CD4-positive, alpha-beta memory T cell (primary cell): ENCODE results near the gene PSPN. TPM values are rescaled to one million over a fixed set of nuclear protein-coding genes. Genes with fewer than 3 reads are reported as not detected.
A peak's percentile ranks its signal among the peaks of the same experiment; 100 is the strongest.

ENCODE experiments used
- CTCF ChIA-PET: fragments of 350-600 bp; sonication (Branson Sonifier 250); formaldehyde crosslinking; loops from one replicate; lab custom pipeline; 2021; ENCODE audit warnings: inconsistent platforms; ENCODE audit not compliant: partially characterized antibody; lab: Charles Lee
- POLR2A ChIA-PET: fragments of 350-600 bp; sonication (Branson Sonifier 250); formaldehyde crosslinking; loops from one replicate; lab custom pipeline; 2021; ENCODE audit not compliant: partially characterized antibody; lab: Charles Lee
- DNase-seq, 5 donors: peaks; one replicate each; pipeline versions ENCODE4 v3.0.0 to v3.0.0-alpha.2; 2020 to 2022; ENCODE audit warnings: mixed read lengths in 1 of 5
- H3K27ac ChIP-seq: one replicate; pipeline ENCODE4 v1.7.0; 2013; ENCODE audit warnings: low read depth, low read length
- H3K27me3 ChIP-seq: 2 replicates; pipeline ENCODE4 v1.7.0; 2013; ENCODE audit warnings: mild to moderate bottlenecking, low read length, moderate library complexity; ENCODE audit not compliant: insufficient read depth
- H3K36me3 ChIP-seq: 2 replicates; pipeline ENCODE4 v1.7.0; 2013; ENCODE audit warnings: mild to moderate bottlenecking, low read length, moderate library complexity; ENCODE audit not compliant: insufficient read depth
- H3K4me1 ChIP-seq: 2 replicates; pipeline ENCODE4 v1.7.0; 2013; ENCODE audit warnings: mild to moderate bottlenecking, low read length, moderate library complexity; ENCODE audit not compliant: insufficient read depth
- H3K4me3 ChIP-seq, 2 donors: one replicate each; pipeline ENCODE4 v1.7.0; 2013; ENCODE audit warnings: low read length in 2 of 2, mild to moderate bottlenecking in 1 of 2
- H3K9me3 ChIP-seq, 2 donors: one replicate each; pipeline ENCODE4 v1.7.0; 2013; ENCODE audit warnings: low read length in 2 of 2, control low read depth in 1 of 2; ENCODE audit not compliant: control insufficient read depth in 1 of 2
- H3K27ac Mint-ChIP-seq, 7 donors: one replicate each; pipeline ENCODE4 v1.8.0; 2020 to 2021; ENCODE audit warnings: mixed read lengths in 7 of 7, mild to moderate bottlenecking in 6 of 7, inconsistent platforms in 3 of 7, moderate library complexity in 3 of 7
- H3K27me3 Mint-ChIP-seq, 2 donors: one replicate each; pipeline ENCODE4 v1.8.0; 2020 to 2021; ENCODE audit warnings: mixed read lengths in 2 of 2
- H3K36me3 Mint-ChIP-seq, 2 donors: one replicate each; pipeline ENCODE4 v1.8.0; 2020 to 2021; ENCODE audit warnings: mixed read lengths in 2 of 2, inconsistent platforms in 1 of 2, mild to moderate bottlenecking in 1 of 2
- H3K4me1 Mint-ChIP-seq, 4 donors: one replicate each; pipeline ENCODE4 v1.8.0; 2020 to 2021; ENCODE audit warnings: mixed read lengths in 4 of 4, mild to moderate bottlenecking in 1 of 4
- H3K4me3 Mint-ChIP-seq, 8 donors: one replicate each; pipeline ENCODE4 v1.8.0; 2020 to 2021; ENCODE audit warnings: mixed read lengths in 8 of 8, mild to moderate bottlenecking in 7 of 8, moderate library complexity in 6 of 8, inconsistent platforms in 3 of 8
- H3K9me3 Mint-ChIP-seq, 8 donors: one replicate each; pipeline ENCODE4 v1.8.0; 2020 to 2021; ENCODE audit warnings: mixed read lengths in 8 of 8, mild to moderate bottlenecking in 5 of 8, inconsistent platforms in 3 of 8, moderate library complexity in 1 of 8
- intact Hi-C: fragments of 100-400 bp; cut with micrococcal nuclease; formaldehyde crosslinking; loops from one replicate; pipeline ENCODE4 v1.15.1; 2023
- polyA plus RNA-seq, 2 donors: library from polyadenylated mRNA; unstranded; fragments of 300-500 nt; fragmentation: Illumina TruSeq; gene quantifications; one replicate each; pipeline ENCODE4 v1.2.3, GENCODE V29; 2021
- total RNA-seq, 2 experiments: library from RNA; stranded (reverse); gene quantifications; one replicate each; pipeline ENCODE4 v1.2.3, GENCODE V29; 2021

Gene PSPN, protein sequence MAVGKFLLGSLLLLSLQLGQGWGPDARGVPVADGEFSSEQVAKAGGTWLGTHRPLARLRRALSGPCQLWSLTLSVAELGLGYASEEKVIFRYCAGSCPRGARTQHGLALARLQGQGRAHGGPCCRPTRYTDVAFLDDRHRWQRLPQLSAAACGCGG
- 1 to 10 TPM; 4.6 to 5.2 TPM for total RNA-seq
- polyA plus RNA-seq: under 1 TPM; 0.38 to 0.61 TPM

DNA sequence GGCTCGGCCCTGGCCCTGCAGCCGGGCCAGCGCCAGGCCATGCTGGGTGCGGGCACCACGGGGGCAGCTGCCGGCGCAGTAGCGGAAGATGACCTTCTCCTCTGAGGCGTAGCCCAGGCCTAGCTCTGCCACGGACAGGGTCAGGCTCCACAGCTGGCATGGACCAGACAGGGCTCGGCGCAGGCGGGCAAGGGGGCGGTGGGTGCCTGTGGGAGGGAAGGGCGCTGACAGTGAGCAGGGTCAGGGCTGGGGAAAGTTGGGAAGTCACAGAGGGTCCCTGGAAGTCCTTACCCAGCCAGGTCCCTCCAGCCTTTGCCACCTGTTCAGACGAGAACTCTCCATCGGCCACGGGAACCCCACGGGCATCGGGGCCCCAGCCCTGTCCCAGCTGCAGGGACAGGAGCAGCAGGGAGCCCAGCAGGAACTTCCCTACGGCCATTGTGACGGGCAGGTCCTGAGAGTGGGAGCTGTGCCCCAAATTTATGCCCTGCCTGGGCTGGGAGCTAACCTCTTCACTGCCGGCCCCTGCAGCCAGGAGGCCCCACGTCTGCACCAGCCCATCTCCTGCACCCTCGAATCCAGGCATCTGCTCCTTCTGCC is at the start of gene PSPN:
TSS of gene PSPN (minus strand) at position 523 of the 600 bp plus-strand sequence. CDS start at position 439, 84 bp downstream.
- no peak within 1 kb of the TSS for H3K4me3 ChIP-seq
- peak within 1 kb of the TSS in 3 of 8 donors; percentile 15 to 23 (median 20) for H3K4me3 Mint-ChIP-seq
- no peaks in the 10 kb centered on the region for H3K27me3 Mint-ChIP-seq
- H3K4me1 ChIP-seq: peaks cover 15% of the 10 kb centered on the region
- ChIA-PET CTCF (no interaction called here), POLR2A (interaction anchor here (0.5 to 5.8 kb wide), 3 partner anchors 13 to 49 kb away, joined by 3 to 123 read pairs (median 3); partner anchors contain the start of genes CLPP and KHSRP)
- no peaks in the 10 kb centered on the region for H3K9me3 ChIP-seq
- no peak within 1 kb of the TSS for H3K27ac ChIP-seq
- H3K4me1 Mint-ChIP-seq: peaks cover 7 to 19% (median 14%) of the 10 kb centered on the region in 4 donors
- peaks cover 10% of the 10 kb centered on the region for H3K36me3 ChIP-seq
- DNase-seq: no peak
- H3K9me3 Mint-ChIP-seq: no peaks in the 10 kb centered on the region
- peaks cover 14 to 32% of the 10 kb centered on the region in 2 donors for H3K36me3 Mint-ChIP-seq
- no peaks in the 10 kb centered on the region for H3K27me3 ChIP-seq
- intact Hi-C loops: no loop called here
- peak within 1 kb of the TSS in 2 of 7 donors; percentile 22 to 29 for H3K27ac Mint-ChIP-seq

DNA sequence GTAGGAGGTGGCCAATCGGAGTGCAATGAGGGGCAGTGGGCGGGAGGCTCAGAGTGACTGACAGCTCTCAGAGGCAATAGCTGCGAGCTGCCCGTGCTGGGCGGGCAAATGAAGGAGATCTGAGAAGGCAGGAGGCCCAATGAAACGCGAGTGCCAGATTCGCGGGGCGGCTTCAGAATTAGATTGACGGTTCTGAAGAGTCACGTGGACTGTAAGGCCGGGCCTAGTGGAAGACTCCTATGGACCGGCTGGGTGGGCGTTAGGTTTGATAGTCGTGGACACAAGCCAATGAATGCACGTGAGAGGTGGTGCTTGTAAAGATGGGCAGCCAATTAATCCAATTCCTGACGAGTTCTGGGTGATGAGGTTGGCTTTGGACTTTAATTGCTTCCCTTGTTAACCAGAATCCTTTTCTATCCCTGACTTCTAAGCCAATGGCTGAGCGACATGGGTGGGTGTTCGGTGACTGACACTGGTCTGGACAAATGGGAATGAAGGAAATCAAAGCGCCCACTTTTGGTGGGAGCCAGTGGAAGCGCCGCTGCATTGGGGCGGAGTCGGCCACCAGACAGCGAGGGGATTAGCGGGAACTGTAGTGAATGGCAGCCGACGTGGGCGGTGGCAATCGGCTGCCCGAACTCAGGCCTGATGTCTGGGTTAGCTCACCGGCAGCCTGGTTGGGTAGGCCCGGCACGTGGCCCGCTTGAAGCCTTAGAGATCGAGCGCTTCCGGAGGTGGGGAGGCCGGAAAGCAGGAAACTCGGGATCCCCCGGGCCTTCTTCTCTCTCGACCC is 49.4 kb upstream of the PSPN start:
- H3K36me3 ChIP-seq: peaks cover 24% of the 10 kb centered on the region
- peak overlapping the region; percentile 81 to 99 (median 94) for H3K27ac Mint-ChIP-seq
- POLR2A ChIA-PET: interaction anchor here (0.5 to 3.8 kb wide), 20 partner anchors 11 to 1519 kb away, joined by 3 to 30 read pairs (median 4); partner anchors contain the start of genes ALKBH7, CLPP, DENND1C and GPR108
- H3K27me3 Mint-ChIP-seq: no peaks in the 10 kb centered on the region
- peaks cover 0 to 2% (median 0%) of the 10 kb centered on the region in 8 donors for H3K9me3 Mint-ChIP-seq
- H3K4me3 ChIP-seq: peak overlapping the region in 1 of 2 donors; percentile 33
- no peaks in the 10 kb centered on the region for H3K9me3 ChIP-seq
- DNase-seq: peak; percentile 98 to 100 (median 100)
- H3K4me1 ChIP-seq: peaks cover 42% of the 10 kb centered on the region
- H3K4me1 Mint-ChIP-seq: peaks cover 16 to 37% (median 29%) of the 10 kb centered on the region in 4 donors
- CTCF ChIA-PET: interaction anchor here (1.0 to 1.1 kb wide), 4 partner anchors 80 to 437 kb away, joined by 3 to 4 read pairs (median 3); no protein-coding TSS in a partner anchor
- H3K27me3 ChIP-seq: no peaks in the 10 kb centered on the region
- peaks cover 8 to 31% of the 10 kb centered on the region in 2 donors for H3K36me3 Mint-ChIP-seq
- H3K4me3 Mint-ChIP-seq: peak overlapping the region; percentile 70 to 88 (median 86)
- peak overlapping the region; percentile 62 for H3K27ac ChIP-seq
- intact Hi-C loops: loop anchor here (1.0 to 10.0 kb wide), 5 partner anchors 32 to 80 kb away; partner anchors contain the start of genes CLPP, GTF2F1 and TUBB4A

DNA sequence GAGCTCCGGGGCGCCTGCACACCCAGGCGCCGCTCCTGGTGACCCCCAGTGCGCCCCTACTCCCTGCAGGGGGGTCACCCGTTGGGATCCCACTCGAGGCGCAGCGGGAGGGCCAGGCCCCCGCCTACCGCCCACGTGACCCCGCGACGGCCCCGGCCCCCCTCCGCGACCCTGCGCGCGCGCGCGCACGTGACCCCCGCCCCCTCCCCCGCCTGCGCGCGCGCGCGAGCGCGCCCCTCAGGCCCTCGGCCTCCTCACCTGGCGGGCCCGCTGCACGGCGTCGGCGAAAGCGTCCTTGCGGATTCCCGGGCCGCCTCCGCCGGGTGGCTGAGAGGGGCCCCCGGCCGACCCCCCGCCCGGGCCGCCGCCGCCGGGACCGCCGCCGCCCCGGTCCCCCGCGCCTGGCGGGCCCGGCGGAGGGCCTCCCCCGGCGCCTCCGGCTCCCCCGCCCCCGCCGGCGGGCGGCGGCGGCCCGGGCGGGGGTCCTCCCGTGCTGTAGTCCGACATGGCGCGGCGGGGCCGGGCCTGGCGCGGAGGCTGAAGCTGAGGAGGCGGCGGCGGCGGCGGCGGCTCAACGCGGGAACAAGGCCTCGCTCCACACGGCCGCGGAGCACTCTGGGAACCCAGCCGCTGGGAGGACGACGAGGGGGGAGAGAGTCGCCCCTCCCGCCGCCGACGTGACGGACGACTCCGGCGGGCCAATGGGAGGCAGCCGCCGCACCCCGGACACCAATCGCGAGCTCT is 48.6 kb upstream of the PSPN start, which contains the start of gene KHSRP:
TSS of gene KHSRP (minus strand) at position 617 of the 744 bp plus-strand sequence. CDS start at position 507, 110 bp downstream.
- H3K4me1 ChIP-seq: peaks cover 39% of the 10 kb centered on the region
- H3K4me3 ChIP-seq: peak within 1 kb of the TSS; percentile 69 to 71
- H3K36me3 ChIP-seq: peaks cover 32% of the 10 kb centered on the region
- Mint-ChIP-seq H3K36me3 (peaks cover 13 to 38% of the 10 kb centered on the region in 2 donors), H3K27ac (peak within 1 kb of the TSS; percentile 90 to 99 (median 94)), H3K27me3 (no peaks in the 10 kb centered on the region), H3K4me1 (peaks cover 16 to 37% (median 29%) of the 10 kb centered on the region in 4 donors), H3K9me3 (peaks cover 0 to 2% (median 0%) of the 10 kb centered on the region in 8 donors), H3K4me3 (peak within 1 kb of the TSS; percentile 87 to 92 (median 89))
- no peaks in the 10 kb centered on the region for H3K27me3 ChIP-seq
- intact Hi-C loops: loop anchor here (10.0 kb wide), 1 partner anchor 80 kb away; the partner anchor contains the start of gene TUBB4A
- ChIA-PET CTCF (interaction anchor here (1.0 to 1.1 kb wide), 3 partner anchors 92 to 438 kb away, joined by 3 read pairs; no protein-coding TSS in a partner anchor), POLR2A (interaction anchor here (0.6 to 3.8 kb wide), 20 partner anchors 12 to 1633 kb away, joined by 3 to 30 read pairs (median 4); partner anchors contain the start of genes ALKBH7, CLPP, DENND1C and FEM1A)
- H3K27ac ChIP-seq: peak within 1 kb of the TSS; percentile 66
- no peaks in the 10 kb centered on the region for H3K9me3 ChIP-seq
- peak in 2 of 5 donors; percentile 13 to 47 for DNase-seq

DNA sequence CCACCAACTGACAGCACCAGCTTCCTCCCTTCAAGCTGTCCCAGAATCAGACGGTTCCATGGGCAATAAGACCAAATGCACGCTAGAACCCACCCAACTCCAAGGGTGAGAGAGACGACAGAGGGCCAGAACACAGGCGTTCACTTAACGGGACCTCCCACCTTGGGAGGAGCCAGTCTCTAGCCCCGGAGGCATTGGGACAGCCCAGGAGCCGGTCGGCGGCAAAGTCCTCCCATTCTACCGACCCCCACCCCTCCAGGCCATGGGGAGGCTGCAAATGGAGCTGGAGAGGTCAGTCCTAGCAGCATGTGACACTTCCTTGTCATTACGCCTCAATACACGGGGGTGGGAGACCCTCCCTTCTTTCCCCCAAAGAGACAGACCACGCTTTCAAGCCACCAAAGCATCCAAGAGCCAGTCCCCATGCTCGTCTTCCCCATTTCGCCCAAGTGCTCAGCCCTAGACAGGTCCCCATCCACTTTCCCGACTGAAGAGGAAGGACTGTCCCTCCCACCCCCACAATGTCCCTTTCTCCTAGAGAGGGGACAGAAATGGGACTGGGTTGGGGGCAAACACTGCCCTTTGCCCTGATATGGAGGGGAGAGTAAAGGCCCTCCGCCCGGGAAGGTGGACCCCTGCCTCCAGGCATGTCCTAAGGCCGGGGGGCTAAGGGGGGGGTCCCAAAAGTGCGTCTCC is 47.9 kb upstream of the PSPN start:
- Histone ChIP-seq H3K27ac (peak overlapping the region; percentile 66), H3K9me3 (no peaks in the 10 kb centered on the region), H3K36me3 (peaks cover 39% of the 10 kb centered on the region), H3K4me1 (peaks cover 38% of the 10 kb centered on the region), H3K4me3 (peak overlapping the region; percentile 69 to 71), H3K27me3 (no peaks in the 10 kb centered on the region)
- Mint-ChIP-seq H3K27me3 (no peaks in the 10 kb centered on the region), H3K4me1 (peaks cover 16 to 37% (median 29%) of the 10 kb centered on the region in 4 donors), H3K4me3 (peak overlapping the region; percentile 87 to 92 (median 89)), H3K27ac (peak overlapping the region; percentile 86 to 94 (median 92)), H3K9me3 (peaks cover 0 to 2% (median 0%) of the 10 kb centered on the region in 8 donors), H3K36me3 (peaks cover 13 to 46% of the 10 kb centered on the region in 2 donors)
- DNase-seq: peak in 1 of 5 donors; percentile 48
- CTCF ChIA-PET: no interaction called here
- intact Hi-C loops: loop anchor here (10.0 kb wide), 1 partner anchor 81 kb away; the partner anchor contains the start of gene TUBB4A
- POLR2A ChIA-PET: interaction anchor here (1.0 to 3.8 kb wide), 4 partner anchors 11 to 1632 kb away, joined by 3 to 30 read pairs (median 16); partner anchors contain the start of genes CLPP, FEM1A and GTF2F1

DNA sequence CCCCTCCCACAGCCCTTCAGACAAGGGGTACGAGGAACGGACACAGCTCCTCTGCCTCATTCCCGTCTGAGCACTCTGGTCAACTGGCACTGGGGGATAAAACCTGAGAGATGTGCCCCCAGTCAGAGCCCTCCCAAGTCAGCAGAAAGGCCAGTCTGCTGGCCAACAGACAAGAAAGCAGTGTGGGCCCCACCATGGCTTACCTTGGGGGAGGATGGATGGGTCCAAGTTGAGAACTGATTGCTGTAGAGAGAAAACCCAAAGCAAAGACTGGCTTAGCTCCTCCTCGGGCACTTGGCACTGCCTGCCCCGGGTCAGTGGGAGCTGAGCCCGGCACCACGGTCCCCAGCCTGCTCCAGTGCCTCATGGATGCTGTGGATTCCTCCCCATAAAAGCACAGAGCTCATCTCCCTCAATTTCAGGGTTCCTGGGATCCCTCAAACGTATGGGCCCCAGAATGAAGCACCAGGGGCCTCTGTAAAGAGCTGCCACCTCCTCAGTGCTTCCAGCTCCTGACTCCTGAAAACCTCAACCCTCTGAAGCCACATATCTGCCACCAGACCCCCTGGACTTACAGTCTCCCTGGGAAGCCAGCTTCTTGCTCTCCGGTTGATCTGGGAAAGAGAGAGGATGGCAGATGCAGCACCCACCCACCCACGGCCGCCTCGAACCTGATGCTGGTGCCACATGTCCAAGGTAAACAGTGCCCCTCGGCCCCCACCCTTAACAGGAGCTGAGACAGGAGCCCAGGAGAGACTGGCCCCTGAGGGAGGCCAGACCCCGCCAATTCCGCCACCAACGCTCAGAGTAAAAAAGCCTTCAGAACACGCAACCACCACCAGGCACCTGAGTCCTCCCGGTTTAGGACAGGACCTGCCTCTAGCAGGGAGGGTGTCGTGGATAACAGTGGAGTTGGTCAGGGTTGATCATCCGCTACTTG is 45.6 kb upstream of the PSPN start:
- peaks cover 16 to 59% of the 10 kb centered on the region in 2 donors for H3K36me3 Mint-ChIP-seq
- H3K27ac Mint-ChIP-seq: peak overlapping the region in 3 of 7 donors; percentile 13 to 35 (median 17)
- no peak for DNase-seq
- Histone ChIP-seq H3K27me3 (no peaks in the 10 kb centered on the region), H3K9me3 (no peaks in the 10 kb centered on the region), H3K4me3 (no peak overlapping the region), H3K36me3 (peaks cover 62% of the 10 kb centered on the region), H3K4me1 (peaks cover 37% of the 10 kb centered on the region), H3K27ac (no peak overlapping the region)
- H3K9me3 Mint-ChIP-seq: peaks cover 0 to 3% (median 0%) of the 10 kb centered on the region in 8 donors
- CTCF ChIA-PET: interaction anchor here (1.1 kb wide), 1 partner anchor 9 kb away, joined by 3 read pairs; no protein-coding TSS in a partner anchor
- H3K27me3 Mint-ChIP-seq: no peaks in the 10 kb centered on the region
- intact Hi-C loops: loop anchor here (10.0 kb wide), 1 partner anchor 83 kb away; the partner anchor contains the start of gene TUBB4A
- H3K4me3 Mint-ChIP-seq: peak overlapping the region in 1 of 8 donors; percentile 39
- H3K4me1 Mint-ChIP-seq: peaks cover 16 to 37% (median 29%) of the 10 kb centered on the region in 4 donors
- POLR2A ChIA-PET: interaction anchor here (1.0 to 1.7 kb wide), 2 partner anchors 11 to 27 kb away, joined by 3 to 4 read pairs; no protein-coding TSS in a partner anchor
